GM23338 (cell line): Measurements from ENCODE around the gene CDH8. TPM values are rescaled to one million over a fixed set of nuclear protein-coding genes. Genes with fewer than 3 reads are reported as not detected.

Experiments used
- ATAC-seq: fragments of 200-7000 bp; cut with Tn5 transposase; 3 replicates; pipeline ENCODE4 v1.9.1; 2020
- DNase-seq: peaks from one replicate; pipeline ENCODE4 v3.0.0-alpha.2; 2015; ENCODE audit warnings: low spot score
- H2AFZ ChIP-seq: fragments of 200-600 bp; sonication (generic); 2 replicates; pipeline ENCODE4 v1.8.0; 2016; ENCODE audit warnings: antibody characterized with exemption, mild to moderate bottlenecking, moderate library complexity
- H3F3A ChIP-seq: fragments of 200-600 bp; sonication (generic); replicated peaks from 2 replicates; pipeline ENCODE4 v1.8.0; 2017; ENCODE audit warnings: antibody characterized with exemption, mixed run types, low read depth
- H3K27ac ChIP-seq: fragments of 200-600 bp; sonication (generic); 2 replicates; pipeline ENCODE4 v1.6.1; 2016; ENCODE audit warnings: low read depth
- H3K27me3 ChIP-seq: fragments of 200-600 bp; sonication (generic); 2 replicates; pipeline ENCODE4 v1.8.0; 2016; ENCODE audit warnings: mild to moderate bottlenecking, mixed run types, moderate library complexity; ENCODE audit not compliant: insufficient read depth
- H3K36me3 ChIP-seq: fragments of 200-600 bp; sonication (generic); 2 replicates; pipeline ENCODE4 v1.8.0; 2016; ENCODE audit warnings: mild to moderate bottlenecking; ENCODE audit not compliant: insufficient read depth
- H3K4me1 ChIP-seq: fragments of 200-600 bp; sonication (generic); 2 replicates; pipeline ENCODE4 v1.8.0; 2016; ENCODE audit warnings: mild to moderate bottlenecking, moderate library complexity; ENCODE audit not compliant: insufficient read depth
- H3K4me2 ChIP-seq: fragments of 200-600 bp; sonication (generic); 2 replicates; pipeline ENCODE4 v1.7.1; 2017; ENCODE audit warnings: mixed run types
- H3K4me3 ChIP-seq: fragments of 200-600 bp; sonication (generic); 2 replicates; pipeline ENCODE4 v1.6.1; 2016; ENCODE audit warnings: mixed run types
- H3K79me2 ChIP-seq: fragments of 200-600 bp; sonication (generic); replicated peaks from 2 replicates; pipeline ENCODE4 v1.8.0; 2017; ENCODE audit warnings: mild to moderate bottlenecking; ENCODE audit not compliant: insufficient read depth
- H3K9me2 ChIP-seq: fragments of 200-600 bp; sonication (generic); 2 replicates; pipeline ENCODE4 v1.8.0; 2017; ENCODE audit not compliant: insufficient read depth
- H4K20me1 ChIP-seq: fragments of 200-600 bp; sonication (generic); replicated peaks from 2 replicates; pipeline ENCODE4 v1.8.0; 2017; ENCODE audit warnings: mild to moderate bottlenecking; ENCODE audit not compliant: insufficient read depth
- H3K27ac Mint-ChIP-seq: 2 replicates; pipeline ENCODE4 v1.8.0; 2020; ENCODE audit warnings: inconsistent platforms, mild to moderate bottlenecking, moderate library complexity, mixed read lengths
- H3K27me3 Mint-ChIP-seq: 3 replicates; pipeline ENCODE4 v1.8.0; 2022; ENCODE audit warnings: low read depth, mild to moderate bottlenecking, moderate library complexity, mixed read lengths, inconsistent platforms; ENCODE audit not compliant: insufficient read depth, poor library complexity
- H3K36me3 Mint-ChIP-seq: 3 replicates; pipeline ENCODE4 v1.8.0; 2021; ENCODE audit warnings: low read depth, mild to moderate bottlenecking, inconsistent platforms, moderate library complexity, mixed read lengths
- H3K4me1 Mint-ChIP-seq: 3 replicates; pipeline ENCODE4 v1.8.0; 2020; ENCODE audit warnings: mild to moderate bottlenecking, inconsistent platforms, mixed read lengths
- H3K4me3 Mint-ChIP-seq: 3 replicates; pipeline ENCODE4 v1.8.0; 2021; ENCODE audit warnings: moderate library complexity, mild to moderate bottlenecking, inconsistent platforms, mixed read lengths
- H3K9me3 Mint-ChIP-seq: 3 replicates; pipeline ENCODE4 v1.8.0; 2020; ENCODE audit warnings: moderate library complexity, mild to moderate bottlenecking, inconsistent platforms, mixed read lengths
- CREB1 ChIP-seq: fragments of 250-450 bp; sonication (Bioruptor Pico); IDR thresholded peaks from 2 replicates; pipeline ENCODE4 v1.5.0; 2020; ENCODE audit warnings: low read depth, mild to moderate bottlenecking, moderate library complexity
- STAT1 ChIP-seq: IDR thresholded peaks from one replicate; pipeline ENCODE4 v1.6.1; 2016; ENCODE audit warnings: antibody characterized with exemption; ENCODE audit not compliant: unreplicated experiment
- polyA plus RNA-seq: library from polyadenylated mRNA; unstranded; fragments of >200 nt; fragmentation: Nextera tagmentation; extraction: Ambion mirVana; gene quantifications from 2 replicates; pipeline ENCODE4 v1.2.1, GENCODE V29; 2016
- total RNA-seq: library from RNA; depleted of rRNA; stranded (reverse); fragments of >200 nt; shearing (Covaris generic); gene quantifications from 2 replicates; pipeline ENCODE4 v1.2.3, GENCODE V29; 2014
- TF ChIP-seq, protein P1 (sequence below): fragments of 250-450 bp; sonication (Bioruptor Pico); IDR thresholded peaks from 2 replicates; pipeline ENCODE4 v1.5.0; 2020; ENCODE audit warnings: mild to moderate bottlenecking, moderate library complexity
- TF ChIP-seq, protein P2 (sequence below): IDR thresholded peaks from 2 replicates; pipeline ENCODE4 v1.6.1; 2016; ENCODE audit warnings: antibody characterized with exemption
- TF ChIP-seq, protein P3 (sequence below), 2 experiments: fragments of 200-600 bp in 1 of 2; sonication (generic) in 1 of 2; conservative IDR thresholded peaks; 2 replicates each; pipeline versions ENCODE4 v1.5.1 to v1.6.1; 2016 to 2017; ENCODE audit warnings: antibody characterized with exemption in 2 of 2, low read depth in 2 of 2, mild to moderate bottlenecking in 2 of 2, moderate library complexity in 1 of 2
- TF ChIP-seq, protein P4 (sequence below): IDR thresholded peaks from one replicate; pipeline ENCODE4 v1.6.1; 2018; ENCODE audit warnings: antibody characterized with exemption; ENCODE audit not compliant: unreplicated experiment

Gene CDH8
- total and polyA plus RNA-seq, 2 experiments from 2014 or later, result 10.2 to 11.7 TPM

DNA sequence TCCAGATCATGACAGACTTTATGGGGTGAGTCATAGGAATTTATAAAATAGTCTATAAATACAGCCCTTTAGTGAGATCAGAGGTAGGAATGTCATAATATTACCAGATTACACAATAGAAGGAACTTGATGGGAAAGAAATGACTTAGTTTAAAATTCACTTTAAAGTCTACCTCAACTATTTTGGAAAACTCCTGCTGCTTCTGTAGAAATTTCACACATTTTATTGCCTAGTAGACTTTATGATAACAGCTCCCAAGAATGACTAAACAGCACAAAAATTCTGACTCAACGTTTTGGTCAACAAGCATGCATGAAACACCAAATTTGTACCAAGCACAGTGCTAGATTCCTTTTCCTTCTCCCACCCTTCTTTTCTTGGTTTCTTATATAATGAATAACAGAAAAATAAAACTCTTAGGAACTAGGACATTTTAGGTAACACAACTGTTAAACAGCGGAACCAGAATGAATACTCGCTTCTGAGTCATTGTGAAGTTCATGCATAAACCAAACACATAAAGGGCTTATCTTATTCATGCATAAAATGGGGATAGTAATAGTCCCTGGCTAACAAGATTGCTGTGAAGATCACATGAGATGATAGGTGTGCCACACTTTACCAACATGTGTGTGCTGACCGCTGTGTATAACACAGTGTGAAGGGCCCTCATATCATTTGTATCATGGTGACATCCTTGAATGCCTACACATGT is 243.9 kb downstream of the CDH8 start:
- ATAC-seq, result no peak
- Mint-ChIP-seq H3K4me1 (no peaks in the 10 kb centered on the region), H3K4me3 (no peak overlapping the region), H3K27ac (no peak overlapping the region), H3K36me3 (0 out of 3 replicates have a peak, but pooled peaks cover 2% of the 10 kb centered on the region), H3K27me3 (no peaks in the 10 kb centered on the region), H3K9me3 (no peaks in the 10 kb centered on the region)
- no peak overlapping the region for H3K4me3 ChIP-seq
- H3K36me3 ChIP-seq, result no peaks in the 10 kb centered on the region
- no peak overlapping the region for H3K27ac ChIP-seq
- no peaks in the 10 kb centered on the region for H3K9me2 ChIP-seq
- no peaks in the 10 kb centered on the region for H3K4me1 ChIP-seq
- no peak for DNase-seq
- no peak overlapping the region for H2AFZ ChIP-seq
- no peak overlapping the region for H3K4me2 ChIP-seq
- no peaks in the 10 kb centered on the region for H3K27me3 ChIP-seq
- H3F3A ChIP-seq, result no peaks in the 10 kb centered on the region
- H3K79me2 ChIP-seq, result no peaks in the 10 kb centered on the region
- no peaks in the 10 kb centered on the region for H4K20me1 ChIP-seq
- TF ChIP-seq, protein P1, sequence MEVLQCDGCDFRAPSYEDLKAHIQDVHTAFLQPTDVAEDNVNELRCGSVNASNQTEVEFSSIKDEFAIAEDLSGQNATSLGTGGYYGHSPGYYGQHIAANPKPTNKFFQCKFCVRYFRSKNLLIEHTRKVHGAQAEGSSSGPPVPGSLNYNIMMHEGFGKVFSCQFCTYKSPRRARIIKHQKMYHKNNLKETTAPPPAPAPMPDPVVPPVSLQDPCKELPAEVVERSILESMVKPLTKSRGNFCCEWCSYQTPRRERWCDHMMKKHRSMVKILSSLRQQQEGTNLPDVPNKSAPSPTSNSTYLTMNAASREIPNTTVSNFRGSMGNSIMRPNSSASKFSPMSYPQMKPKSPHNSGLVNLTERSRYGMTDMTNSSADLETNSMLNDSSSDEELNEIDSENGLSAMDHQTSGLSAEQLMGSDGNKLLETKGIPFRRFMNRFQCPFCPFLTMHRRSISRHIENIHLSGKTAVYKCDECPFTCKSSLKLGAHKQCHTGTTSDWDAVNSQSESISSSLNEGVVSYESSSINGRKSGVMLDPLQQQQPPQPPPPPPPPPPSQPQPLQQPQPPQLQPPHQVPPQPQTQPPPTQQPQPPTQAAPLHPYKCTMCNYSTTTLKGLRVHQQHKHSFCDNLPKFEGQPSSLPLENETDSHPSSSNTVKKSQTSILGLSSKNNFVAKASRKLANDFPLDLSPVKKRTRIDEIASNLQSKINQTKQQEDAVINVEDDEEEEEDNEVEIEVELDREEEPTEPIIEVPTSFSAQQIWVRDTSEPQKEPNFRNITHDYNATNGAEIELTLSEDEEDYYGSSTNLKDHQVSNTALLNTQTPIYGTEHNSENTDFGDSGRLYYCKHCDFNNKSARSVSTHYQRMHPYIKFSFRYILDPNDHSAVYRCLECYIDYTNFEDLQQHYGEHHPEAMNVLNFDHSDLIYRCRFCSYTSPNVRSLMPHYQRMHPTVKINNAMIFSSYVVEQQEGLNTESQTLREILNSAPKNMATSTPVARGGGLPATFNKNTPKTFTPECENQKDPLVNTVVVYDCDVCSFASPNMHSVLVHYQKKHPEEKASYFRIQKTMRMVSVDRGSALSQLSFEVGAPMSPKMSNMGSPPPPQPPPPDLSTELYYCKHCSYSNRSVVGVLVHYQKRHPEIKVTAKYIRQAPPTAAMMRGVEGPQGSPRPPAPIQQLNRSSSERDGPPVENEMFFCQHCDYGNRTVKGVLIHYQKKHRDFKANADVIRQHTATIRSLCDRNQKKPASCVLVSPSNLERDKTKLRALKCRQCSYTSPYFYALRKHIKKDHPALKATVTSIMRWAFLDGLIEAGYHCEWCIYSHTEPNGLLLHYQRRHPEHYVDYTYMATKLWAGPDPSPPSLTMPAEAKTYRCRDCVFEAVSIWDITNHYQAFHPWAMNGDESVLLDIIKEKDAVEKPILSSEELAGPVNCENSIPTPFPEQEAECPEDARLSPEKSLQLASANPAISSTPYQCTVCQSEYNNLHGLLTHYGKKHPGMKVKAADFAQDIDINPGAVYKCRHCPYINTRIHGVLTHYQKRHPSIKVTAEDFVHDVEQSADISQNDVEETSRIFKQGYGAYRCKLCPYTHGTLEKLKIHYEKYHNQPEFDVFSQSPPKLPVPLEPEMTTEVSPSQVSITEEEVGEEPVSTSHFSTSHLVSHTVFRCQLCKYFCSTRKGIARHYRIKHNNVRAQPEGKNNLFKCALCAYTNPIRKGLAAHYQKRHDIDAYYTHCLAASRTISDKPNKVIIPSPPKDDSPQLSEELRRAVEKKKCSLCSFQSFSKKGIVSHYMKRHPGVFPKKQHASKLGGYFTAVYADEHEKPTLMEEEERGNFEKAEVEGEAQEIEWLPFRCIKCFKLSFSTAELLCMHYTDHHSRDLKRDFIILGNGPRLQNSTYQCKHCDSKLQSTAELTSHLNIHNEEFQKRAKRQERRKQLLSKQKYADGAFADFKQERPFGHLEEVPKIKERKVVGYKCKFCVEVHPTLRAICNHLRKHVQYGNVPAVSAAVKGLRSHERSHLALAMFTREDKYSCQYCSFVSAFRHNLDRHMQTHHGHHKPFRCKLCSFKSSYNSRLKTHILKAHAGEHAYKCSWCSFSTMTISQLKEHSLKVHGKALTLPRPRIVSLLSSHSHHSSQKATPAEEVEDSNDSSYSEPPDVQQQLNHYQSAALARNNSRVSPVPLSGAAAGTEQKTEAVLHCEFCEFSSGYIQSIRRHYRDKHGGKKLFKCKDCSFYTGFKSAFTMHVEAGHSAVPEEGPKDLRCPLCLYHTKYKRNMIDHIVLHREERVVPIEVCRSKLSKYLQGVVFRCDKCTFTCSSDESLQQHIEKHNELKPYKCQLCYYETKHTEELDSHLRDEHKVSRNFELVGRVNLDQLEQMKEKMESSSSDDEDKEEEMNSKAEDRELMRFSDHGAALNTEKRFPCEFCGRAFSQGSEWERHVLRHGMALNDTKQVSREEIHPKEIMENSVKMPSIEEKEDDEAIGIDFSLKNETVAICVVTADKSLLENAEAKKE (CRISPR knock-in tag), result no peak
- TF ChIP-seq, protein P2, sequence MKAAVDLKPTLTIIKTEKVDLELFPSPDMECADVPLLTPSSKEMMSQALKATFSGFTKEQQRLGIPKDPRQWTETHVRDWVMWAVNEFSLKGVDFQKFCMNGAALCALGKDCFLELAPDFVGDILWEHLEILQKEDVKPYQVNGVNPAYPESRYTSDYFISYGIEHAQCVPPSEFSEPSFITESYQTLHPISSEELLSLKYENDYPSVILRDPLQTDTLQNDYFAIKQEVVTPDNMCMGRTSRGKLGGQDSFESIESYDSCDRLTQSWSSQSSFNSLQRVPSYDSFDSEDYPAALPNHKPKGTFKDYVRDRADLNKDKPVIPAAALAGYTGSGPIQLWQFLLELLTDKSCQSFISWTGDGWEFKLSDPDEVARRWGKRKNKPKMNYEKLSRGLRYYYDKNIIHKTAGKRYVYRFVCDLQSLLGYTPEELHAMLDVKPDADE, result no peak
- no peak for TF ChIP-seq STAT1
- TF ChIP-seq, protein P3, sequence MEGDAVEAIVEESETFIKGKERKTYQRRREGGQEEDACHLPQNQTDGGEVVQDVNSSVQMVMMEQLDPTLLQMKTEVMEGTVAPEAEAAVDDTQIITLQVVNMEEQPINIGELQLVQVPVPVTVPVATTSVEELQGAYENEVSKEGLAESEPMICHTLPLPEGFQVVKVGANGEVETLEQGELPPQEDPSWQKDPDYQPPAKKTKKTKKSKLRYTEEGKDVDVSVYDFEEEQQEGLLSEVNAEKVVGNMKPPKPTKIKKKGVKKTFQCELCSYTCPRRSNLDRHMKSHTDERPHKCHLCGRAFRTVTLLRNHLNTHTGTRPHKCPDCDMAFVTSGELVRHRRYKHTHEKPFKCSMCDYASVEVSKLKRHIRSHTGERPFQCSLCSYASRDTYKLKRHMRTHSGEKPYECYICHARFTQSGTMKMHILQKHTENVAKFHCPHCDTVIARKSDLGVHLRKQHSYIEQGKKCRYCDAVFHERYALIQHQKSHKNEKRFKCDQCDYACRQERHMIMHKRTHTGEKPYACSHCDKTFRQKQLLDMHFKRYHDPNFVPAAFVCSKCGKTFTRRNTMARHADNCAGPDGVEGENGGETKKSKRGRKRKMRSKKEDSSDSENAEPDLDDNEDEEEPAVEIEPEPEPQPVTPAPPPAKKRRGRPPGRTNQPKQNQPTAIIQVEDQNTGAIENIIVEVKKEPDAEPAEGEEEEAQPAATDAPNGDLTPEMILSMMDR (conservative IDR thresholded peaks at IDR 0.05; ENCODE audit: low read depth in 2 of 2), result no peak
- TF ChIP-seq, protein P4, sequence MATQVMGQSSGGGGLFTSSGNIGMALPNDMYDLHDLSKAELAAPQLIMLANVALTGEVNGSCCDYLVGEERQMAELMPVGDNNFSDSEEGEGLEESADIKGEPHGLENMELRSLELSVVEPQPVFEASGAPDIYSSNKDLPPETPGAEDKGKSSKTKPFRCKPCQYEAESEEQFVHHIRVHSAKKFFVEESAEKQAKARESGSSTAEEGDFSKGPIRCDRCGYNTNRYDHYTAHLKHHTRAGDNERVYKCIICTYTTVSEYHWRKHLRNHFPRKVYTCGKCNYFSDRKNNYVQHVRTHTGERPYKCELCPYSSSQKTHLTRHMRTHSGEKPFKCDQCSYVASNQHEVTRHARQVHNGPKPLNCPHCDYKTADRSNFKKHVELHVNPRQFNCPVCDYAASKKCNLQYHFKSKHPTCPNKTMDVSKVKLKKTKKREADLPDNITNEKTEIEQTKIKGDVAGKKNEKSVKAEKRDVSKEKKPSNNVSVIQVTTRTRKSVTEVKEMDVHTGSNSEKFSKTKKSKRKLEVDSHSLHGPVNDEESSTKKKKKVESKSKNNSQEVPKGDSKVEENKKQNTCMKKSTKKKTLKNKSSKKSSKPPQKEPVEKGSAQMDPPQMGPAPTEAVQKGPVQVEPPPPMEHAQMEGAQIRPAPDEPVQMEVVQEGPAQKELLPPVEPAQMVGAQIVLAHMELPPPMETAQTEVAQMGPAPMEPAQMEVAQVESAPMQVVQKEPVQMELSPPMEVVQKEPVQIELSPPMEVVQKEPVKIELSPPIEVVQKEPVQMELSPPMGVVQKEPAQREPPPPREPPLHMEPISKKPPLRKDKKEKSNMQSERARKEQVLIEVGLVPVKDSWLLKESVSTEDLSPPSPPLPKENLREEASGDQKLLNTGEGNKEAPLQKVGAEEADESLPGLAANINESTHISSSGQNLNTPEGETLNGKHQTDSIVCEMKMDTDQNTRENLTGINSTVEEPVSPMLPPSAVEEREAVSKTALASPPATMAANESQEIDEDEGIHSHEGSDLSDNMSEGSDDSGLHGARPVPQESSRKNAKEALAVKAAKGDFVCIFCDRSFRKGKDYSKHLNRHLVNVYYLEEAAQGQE, result no peak
- TF ChIP-seq CREB1, result no peak
